Stimulated activated CD8-positive, alpha-beta memory T cell treated with anti-CD3 and anti-CD28 coated beads, Interleukin-4, amount 100 ng/mL, for 48 hours (primary cell): ENCODE results near the gene LILRA1.
"Not testable (repeated sequence)": the region's sequence is repeated elsewhere in the genome, so short reads cannot be mapped to it uniquely, and the experiment has no call there.

Source experiments
- DNase-seq: peaks from one replicate; pipeline ENCODE4 v3.0.0-alpha.2; 2020

LILRA1 gene

DNA sequence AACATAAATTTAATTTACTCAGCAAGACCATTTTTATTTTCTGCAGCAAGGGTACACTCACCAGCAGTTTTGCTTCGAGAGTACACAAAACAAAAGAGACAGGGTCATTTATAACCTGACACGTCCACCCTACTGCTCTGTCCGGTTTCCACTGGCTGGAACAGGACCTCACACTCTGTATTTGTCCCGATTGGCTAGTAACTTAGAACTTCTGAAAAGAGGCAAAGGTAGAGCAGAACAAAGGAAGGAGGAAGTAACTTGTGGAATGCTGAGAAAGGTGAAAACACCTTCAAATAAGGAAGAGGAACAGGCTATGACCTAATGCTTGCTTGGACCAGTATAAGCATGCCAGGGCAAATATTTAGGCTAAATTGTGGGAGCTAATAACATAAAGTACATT lies 34.5 kb downstream of the LILRA1 start:
- DNase-seq: not testable (repeated sequence)

DNA sequence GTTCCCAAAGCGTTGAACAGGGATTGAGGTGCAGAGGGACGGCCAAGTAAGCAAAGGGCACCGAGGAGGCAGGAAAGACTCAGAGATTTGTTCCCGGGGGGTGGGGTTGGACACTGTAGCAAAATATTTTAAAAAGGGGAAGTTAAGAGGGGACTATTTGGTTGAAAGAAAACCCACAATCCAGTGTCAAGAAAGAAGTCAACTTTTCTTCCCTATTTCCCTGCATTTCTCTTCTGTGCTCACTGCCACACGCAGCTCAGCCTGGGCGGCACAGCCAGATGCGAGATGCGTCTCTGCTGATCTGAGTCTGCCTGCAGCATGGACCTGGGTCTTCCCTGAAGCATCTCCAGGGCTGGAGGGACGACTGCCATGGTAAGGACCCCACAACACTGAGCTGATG lies 36.8 kb downstream of the LILRA1 start, which contains the start of gene LILRB1:
Gene LILRB1 (plus strand): TSS at position 223 of the 400 bp plus-strand sequence. CDS start 590 bp downstream, outside the sequence.
- not testable (repeated sequence) for DNase-seq

DNA sequence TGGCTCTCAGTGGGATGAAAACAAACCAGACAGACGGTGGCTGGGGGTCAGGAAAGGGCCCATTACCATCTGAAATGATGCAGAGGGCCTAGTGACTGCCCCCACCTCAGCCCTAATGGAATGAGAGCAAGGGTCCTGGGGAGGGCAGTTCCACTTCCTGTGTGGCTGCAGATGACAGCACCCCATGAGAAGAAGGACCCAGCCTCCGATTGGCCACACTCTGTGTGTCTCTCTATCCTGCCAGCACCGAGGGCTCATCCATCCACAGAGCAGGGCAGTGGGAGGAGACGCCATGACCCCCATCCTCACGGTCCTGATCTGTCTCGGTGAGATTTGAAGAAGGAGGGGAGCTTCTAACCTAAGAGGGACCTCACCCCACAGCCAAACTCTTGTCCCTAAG lies 37.4 kb downstream of the LILRA1 start:
- DNase-seq: no peak

DNA sequence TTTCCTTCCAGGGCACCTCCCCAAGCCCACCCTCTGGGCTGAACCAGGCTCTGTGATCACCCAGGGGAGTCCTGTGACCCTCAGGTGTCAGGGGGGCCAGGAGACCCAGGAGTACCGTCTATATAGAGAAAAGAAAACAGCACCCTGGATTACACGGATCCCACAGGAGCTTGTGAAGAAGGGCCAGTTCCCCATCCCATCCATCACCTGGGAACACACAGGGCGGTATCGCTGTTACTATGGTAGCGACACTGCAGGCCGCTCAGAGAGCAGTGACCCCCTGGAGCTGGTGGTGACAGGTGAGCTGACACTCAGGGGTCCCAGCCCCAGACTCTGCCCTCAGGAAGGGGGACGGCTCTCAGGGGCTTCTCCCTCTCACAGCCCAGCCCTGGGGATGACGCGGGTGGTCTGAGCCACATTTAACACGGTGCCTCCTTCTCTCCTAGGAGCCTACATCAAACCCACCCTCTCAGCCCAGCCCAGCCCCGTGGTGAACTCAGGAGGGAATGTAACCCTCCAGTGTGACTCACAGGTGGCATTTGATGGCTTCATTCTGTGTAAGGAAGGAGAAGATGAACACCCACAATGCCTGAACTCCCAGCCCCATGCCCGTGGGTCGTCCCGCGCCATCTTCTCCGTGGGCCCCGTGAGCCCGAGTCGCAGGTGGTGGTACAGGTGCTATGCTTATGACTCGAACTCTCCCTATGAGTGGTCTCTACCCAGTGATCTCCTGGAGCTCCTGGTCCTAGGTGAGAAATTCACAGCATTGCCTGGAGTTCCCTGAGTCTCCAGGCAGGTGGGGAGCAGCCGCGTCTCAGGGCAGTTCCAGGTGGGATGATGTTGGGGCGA lies 38.3 kb downstream of the LILRA1 start:
- DNase-seq: not testable (repeated sequence)

DNA sequence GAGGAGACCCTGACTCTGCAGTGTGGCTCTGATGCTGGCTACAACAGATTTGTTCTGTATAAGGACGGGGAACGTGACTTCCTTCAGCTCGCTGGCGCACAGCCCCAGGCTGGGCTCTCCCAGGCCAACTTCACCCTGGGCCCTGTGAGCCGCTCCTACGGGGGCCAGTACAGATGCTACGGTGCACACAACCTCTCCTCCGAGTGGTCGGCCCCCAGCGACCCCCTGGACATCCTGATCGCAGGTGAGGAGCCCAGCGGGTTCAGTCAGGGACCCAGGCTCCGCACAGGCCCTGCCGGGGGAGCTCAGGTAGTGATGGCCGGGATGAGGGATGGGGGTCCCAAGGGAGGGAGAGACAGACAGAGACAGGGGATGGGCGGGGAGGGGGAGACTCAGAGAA lies 39.1 kb downstream of the LILRA1 start:
- not testable (repeated sequence) for DNase-seq

DNA sequence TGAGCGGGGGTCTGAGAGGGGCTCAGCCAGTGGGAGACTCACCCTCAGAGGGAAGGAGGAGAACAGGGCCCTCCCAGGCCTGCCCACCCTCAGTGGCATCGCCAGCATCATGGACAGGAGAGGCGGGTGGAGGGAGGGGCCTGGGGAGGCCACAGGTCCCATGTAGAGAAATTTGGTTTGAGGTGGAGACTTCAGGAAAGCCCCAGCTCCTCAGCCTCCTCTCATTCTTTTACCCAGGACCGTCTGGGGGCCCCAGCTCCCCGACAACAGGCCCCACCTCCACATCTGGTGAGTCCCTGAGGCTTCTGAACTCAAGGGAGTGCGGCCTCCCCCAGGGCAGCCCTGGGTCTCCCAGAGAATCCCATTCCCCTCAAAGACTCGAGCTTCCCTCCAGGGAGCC lies 40.0 kb downstream of the LILRA1 start:
- no peak for DNase-seq

DNA sequence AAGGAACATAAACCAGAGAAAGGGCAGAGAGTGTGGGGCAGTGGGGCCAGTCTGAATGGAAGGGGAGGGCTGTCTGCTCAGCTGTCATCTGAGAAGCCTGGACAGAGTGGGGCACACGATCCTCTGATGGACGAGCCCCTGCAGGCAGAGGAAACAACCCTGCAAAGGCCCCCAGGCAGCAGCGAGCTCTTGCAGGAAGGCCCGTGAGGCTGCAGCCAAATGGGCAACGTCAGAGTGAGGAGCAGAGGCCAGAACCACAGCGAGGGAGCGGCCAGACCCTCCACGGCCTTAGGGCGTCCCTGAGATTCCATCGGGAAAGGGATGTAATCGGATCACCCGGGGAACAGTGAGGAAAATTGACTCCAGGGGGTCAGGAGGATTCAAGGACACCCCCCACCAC lies 42.6 kb downstream of the LILRA1 start:
- DNase-seq: not testable (repeated sequence)

DNA sequence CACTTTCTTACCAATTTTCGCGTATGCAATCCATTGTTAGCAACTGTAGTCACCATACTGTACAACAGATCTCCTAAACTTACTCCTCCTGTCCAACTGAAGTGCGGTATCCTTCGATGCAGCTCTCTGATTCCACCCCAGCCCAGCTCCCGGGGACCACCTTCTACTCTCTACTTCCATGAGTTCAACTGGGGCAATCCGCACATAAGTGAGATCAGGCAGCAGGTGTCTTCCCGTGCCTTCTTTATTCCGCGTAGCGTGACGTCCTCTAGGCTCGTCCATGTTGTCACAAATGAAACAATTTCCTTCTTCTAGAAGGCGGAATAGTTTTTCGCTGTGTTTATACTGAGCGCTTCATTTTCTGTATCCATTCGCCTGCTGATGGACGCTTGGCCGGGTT lies 45.3 kb downstream of the LILRA1 start:
- DNase-seq: no peak

DNA sequence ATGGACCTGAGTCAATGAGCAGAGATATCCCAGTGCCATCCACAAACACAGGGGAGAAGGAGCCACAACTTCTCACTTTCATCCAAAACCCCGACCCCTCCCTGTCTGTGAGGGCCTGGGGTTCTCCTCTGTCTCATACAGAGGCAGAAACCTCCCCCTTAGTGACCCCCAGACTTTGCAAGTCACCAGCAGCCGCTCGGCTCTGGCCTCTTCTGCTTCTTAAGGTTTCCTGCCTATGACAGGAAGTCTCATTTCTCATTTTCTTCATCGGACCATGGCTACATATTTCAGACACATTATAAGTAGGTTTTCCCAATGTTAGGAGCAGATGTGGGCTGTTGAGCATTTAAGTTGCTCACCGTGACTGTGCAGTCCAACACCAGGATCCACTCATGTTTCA lies 49.5 kb downstream of the LILRA1 start:
- not testable (repeated sequence) for DNase-seq

DNA sequence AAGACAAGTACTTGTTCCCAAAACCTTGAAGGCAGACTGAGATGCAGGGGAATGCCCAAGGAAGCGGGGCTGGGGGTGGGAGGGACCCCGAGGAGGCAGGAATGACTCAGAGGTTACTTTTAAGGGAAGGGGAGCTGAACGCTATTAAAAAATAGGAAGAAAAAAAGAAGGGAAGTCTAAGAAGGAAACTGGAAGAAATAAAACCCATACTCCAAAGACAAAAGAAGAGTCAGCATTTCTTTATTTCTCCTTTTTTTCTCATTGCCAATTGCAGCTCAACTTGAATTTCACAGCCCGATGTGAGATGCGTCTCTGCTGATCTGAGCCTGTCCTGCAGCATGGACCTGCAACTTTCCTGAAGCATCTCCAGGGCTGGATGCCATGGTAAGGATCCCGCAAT lies 50.2 kb downstream of the LILRA1 start:
- DNase-seq: not testable (repeated sequence)

DNA sequence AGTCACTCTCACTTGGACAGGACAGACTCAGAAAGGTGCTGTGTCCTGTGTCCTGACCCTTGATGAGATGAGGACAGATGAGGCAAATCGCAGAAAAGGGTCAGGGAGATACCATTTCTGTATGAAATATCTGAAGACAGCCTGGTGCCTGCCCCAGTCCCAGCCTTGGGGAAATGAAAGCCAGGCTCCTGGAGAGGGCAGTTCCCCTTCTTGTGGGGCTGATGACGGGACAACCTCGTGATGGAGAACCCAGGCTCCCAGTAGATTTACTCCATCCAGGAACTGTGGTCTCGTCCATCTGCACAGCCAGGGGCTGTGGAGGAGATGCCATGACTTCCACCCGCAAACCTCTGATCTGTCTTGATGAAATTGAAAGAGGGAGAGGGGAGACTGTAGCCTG lies 50.6 kb downstream of the LILRA1 start:
- DNase-seq: no peak

DNA sequence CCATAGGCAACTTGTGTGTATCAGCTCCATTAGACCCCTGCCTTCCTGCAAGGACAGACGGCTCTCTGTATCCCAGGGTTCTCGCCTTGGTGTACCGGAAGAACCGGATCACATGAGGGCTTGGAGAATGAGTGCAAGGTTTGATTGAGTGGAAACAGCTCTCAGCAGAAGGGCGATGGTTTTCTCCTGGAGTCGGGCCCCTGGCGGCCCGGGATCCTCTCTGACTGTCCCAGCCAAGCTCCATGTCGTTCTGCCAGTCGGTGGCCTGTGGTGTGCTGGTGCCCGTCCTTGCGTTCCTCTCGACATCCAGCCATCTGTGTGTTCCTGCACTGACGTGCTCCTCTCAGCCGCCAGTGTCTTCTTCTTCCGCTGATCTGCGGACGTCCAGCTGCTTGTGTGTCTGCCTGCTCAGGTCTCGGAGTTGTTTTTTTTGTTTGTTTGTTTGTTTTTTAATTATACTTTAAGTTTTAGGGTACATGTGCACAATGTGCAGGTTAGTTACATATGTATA lies 53.0 kb downstream of the LILRA1 start:
- DNase-seq: no peak

DNA sequence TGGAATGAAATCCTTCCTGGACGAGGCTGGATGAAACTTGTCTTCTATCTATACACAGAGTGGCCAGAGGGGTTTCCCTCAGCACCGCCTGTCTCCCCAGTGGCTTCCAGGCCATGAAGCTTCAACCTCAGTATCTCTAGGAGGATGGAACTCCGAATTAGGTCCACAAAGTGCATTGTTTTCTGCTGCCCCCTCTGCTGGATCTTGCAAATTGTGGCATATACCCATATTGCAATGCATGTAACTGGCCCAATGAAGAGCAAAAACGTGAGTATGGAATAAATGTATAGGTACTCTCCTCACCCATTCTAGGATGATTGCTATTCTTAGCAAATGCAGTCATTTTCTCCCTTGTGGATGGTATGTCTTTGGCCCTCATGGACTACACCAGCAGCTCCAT lies 54.7 kb downstream of the LILRA1 start:
- DNase-seq: no peak

DNA sequence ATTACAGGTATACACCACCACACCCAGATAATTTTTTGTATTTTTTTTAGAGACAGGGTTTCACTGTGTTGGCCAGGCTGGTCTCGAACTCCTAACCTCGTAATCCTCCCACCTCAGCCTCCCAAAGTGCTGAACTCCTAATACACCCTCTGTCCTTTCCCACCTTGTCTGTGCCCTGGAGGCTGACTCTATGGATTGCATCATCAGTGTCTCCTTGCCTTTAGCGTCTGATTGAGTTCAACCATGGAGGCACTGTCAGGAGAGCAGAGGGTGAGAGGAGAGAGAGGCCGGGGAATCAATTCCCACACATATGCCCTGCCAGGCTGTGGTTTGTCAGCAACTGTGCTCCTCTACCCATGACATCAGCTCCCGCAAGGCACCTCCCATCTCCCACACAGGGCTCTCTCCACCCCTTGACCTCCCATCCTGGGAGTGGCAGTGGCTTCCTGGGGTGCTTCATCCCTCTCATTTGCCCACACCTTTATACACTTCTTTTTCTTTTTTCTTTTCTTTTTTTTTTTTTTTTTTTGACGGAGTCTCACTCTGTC lies 56.8 kb downstream of the LILRA1 start:
- no peak for DNase-seq
